GM19043 (cell line): ENCODE results near the gene MKNK2.
"Not testable (repeated sequence)": the region's sequence is repeated elsewhere in the genome, so short reads cannot be mapped to it uniquely, and the experiment has no call there.

ENCODE experiments used
- ATAC-seq: cut with Tn5 transposase; IDR thresholded peaks from one replicate; pipeline ENCODE4 v1.9.1; 2021; ENCODE audit warnings: low read depth; ENCODE audit not compliant: unreplicated experiment

Gene MKNK2

GRCh38 chr19:2050991-2051772 lies at the start of gene MKNK2:
Gene MKNK2, minus strand, starts transcription at chr19:2051244. Its CDS starts 393 bp downstream, at chr19:2050851.
- ATAC-seq = peak; percentile 38

DNA sequence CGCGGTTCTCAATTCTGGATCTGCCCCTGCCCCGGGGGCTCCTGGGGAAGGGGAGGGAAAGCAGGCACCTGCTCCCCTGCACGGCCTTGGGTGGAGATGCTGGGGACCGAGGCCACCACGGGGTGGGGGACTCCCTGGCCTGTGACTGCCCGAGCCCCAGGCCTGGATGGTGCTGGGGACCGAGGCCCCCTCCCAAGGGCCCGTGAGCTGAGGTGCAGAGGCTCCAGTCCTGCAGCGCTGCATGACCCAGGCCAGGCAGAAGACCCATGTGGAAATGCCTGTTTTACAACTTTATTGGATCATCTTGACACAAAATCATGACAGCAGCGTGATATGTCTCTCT lies 49.6 kb upstream of the MKNK2 start:
- ATAC-seq = no peak

GRCh38 chr19:2099937-2100718 lies 49.1 kb upstream of the MKNK2 start:
- ATAC-seq = no peak

DNA sequence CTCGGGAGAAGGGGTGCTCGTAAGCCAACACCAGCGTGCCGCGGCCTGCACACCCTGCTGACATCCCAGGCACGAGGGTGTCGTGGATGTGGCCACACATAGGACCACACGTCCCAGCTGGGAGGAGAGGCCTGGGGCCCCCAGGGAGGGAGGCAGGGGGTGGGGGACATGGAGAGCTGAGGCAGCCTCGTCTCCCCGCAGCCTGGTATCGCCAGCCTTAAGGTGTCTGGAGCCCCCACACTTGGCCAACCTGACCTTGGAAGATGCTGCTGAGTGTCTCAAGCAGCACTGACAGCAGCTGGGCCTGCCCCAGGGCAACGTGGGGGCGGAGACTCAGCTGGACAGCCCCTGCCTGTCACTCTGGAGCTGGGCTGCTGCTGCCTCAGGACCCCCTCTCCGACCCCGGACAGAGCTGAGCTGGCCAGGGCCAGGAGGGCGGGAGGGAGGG lies 48.0 kb upstream of the MKNK2 start:
- ATAC-seq = no peak

GRCh38 chr19:2097886-2098327 lies 46.9 kb upstream of the MKNK2 start:
- ATAC-seq = no peak

DNA sequence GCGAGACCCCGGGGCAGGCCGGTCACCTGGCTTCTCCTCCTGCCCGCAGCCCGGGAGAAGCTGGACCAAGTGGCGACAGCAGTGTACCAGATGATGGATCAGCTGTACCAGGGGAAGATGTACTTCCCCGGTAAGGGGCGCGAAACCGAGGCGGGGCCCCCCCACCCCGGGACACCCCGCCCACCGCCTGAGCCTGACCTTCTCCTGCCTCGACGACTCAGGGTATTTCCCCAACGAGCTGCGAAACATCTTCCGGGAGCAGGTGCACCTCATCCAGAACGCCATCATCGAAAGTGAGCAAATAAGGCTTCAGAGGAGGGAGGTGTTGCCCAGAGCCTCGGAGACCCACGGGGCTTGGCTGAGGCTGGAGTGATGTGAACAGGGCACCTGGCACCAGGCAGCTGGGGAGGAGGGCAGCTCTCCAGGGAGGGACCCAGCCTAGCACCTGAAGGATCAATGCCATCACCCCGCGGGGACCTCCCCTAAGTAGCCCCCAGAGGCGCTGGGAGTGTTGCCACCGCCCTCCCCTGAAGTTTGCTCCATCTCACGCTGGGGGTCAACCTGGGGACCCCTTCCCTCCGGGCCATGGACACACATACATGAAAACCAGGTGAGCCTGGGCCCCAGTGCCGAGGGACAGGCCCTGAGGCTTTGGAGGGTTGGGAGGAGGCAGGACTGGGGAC lies 46.3 kb upstream of the MKNK2 start:
- no peak for ATAC-seq

DNA sequence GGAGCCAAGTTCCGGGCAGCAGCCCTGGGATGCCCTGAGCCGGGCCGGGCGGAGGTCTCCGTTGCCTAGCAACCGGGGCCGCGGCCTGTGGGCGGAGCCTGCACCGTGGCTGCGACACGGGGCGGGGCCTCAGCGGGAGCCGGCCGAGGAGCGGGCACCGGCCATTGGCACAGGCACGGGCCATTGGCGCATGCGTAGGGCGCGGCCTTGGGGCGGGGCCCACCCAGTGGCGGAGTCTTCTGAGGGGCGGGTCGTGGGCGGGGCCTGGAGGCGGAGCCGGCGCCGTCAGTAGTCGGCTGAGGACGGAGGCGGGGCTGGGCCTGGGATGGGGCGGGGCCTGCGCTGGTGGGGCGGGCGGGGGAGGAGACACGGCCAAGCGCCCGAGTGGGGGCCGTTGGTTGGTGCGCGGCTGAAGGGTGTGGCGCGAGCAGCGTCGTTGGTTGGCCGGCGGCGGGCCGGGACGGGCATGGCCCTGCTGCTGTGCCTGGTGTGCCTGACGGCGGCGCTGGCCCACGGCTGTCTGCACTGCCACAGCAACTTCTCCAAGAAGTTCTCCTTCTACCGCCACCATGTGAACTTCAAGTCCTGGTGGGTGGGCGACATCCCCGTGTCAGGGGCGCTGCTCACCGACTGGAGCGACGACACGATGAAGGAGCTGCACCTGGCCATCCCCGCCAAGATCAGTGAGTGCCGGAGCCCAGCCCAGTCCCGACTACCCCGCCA lies 45.6 kb upstream of the MKNK2 start, which contains the start of gene IZUMO4:
Gene IZUMO4, plus strand, starts transcription at position 436 of the 723 bp plus-strand sequence. Its CDS starts 31 bp downstream, at position 467.
- ATAC-seq = peak; percentile 55

DNA sequence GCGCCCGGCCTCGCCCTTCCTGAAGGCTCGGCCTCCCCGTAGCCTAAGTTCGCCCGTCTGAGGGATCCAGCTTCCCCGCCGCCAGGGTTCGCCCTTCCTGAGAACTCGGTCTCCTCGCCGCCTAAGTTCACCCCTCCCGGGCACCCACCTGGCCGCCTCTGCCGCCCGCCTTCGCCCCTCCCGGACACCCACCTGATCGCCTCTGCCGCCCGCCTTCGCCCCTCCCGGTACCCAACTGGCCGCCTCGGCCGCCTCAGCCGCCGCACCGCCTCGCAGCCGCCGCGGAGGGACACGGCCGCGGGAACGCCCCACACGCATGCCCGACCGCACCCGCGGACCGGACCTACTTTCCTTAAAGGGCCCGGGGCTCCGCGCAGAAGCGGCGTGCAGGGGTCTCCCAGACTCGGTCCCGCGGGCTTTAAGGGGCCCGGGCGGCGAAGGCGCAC lies 45.0 kb upstream of the MKNK2 start, which contains the start of gene MOB3A:
Gene MOB3A, minus strand, starts transcription at position 293 of the 446 bp plus-strand sequence. CDS start 17,766 bp downstream, outside the sequence.
- no peak for ATAC-seq

- not testable (repeated sequence) for ATAC-seq
Measured at GRCh38 chr19:2091926-2092525, 41.0 kb upstream of the MKNK2 start.

DNA sequence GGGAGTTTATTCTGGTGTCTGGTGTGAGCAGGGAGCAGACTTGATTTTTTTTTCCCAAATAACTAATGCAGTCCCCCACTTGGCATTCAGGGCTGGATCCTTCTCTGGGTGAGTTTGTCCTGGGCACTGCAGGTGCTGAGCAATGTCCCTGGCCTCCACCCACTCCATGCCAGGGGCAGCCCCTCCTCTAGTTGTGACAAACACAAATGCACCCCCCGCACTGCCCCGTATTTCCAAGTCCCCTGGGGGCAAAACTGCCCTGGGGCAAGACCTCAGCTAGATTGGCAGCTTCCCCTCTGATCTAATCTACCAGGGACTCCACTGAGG lies 38.6 kb upstream of the MKNK2 start:
- no peak for ATAC-seq

DNA sequence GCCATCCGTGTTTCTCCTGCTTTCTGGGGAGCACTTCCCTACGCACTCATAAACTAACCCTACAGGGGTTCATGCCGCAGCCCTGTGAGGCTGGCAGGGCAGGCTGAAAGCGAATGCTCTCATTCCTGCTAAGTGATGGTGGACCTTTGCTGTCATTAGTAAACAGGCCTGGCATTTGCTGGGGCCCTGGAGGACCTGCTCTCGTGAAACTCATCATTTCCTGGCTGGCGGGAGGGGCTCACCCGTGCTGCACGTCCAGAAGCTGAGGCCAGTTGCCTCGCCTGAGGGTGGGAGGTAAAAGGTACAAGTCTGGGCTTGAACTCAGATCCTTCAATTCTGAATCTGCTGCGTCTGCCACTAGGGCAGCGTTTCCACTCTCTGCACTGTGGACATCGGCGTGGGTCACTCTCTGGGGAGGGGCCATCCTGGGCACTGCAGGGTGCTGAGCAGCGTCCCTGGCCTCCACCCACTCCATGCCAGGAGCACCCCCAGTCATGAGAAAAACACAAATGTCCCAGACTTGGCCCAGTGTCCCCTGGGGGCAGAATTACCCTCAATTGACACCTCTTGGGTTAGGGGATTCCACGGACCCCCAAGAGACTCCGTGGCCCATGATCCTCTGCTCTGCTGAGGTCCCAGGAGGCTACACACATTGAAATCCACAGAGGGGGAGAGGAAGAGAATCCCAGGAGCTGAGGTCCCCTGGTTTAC lies 38.1 kb upstream of the MKNK2 start:
- no peak for ATAC-seq

- ATAC-seq = no peak
Measured at GRCh38 chr19:2087621-2088100, 36.6 kb upstream of the MKNK2 start.

DNA sequence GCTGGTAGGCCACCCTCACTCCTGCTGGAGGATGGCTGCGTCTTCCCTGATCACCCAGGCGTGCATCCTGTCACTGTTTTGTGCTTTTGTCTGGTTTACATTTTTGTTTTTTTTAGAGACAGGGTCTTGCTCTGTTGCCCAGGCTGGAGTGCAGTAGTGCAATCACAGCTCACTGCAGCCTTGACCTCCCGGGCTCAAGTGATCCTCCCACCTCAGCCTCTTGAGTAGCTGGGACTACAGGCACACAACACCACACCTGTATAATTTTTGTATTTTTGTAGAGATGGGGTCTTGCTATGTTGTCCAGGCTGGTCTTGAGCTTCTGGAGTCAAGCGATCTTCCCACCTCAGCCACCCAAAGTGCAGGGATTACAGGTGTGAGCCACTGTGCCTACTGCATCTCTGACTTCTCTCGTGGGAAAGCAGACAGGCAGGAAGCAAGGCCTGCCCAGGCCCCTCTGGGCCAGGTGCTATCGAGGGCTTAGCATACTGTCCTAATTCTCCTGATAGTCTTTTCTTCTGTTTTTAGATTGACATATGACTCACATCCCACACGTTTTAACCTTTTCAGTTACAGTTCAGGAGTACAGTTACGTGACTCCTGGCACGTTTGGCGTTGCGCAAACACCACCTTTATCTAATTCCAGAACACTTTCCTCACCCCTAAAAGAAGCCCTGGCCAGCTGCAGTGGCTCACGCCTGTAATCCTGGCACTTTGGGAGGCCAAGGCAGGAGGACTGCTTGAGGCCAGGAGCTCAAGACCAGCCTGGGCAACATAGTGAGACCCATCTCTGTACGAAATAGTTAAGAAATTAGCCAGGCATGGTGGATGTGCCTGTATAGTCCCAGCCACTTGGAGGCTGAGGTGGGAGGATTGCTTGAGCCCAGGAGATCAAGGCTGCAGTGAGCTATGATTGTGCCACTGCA lies 35.9 kb upstream of the MKNK2 start:
- ATAC-seq = not testable (repeated sequence)

DNA sequence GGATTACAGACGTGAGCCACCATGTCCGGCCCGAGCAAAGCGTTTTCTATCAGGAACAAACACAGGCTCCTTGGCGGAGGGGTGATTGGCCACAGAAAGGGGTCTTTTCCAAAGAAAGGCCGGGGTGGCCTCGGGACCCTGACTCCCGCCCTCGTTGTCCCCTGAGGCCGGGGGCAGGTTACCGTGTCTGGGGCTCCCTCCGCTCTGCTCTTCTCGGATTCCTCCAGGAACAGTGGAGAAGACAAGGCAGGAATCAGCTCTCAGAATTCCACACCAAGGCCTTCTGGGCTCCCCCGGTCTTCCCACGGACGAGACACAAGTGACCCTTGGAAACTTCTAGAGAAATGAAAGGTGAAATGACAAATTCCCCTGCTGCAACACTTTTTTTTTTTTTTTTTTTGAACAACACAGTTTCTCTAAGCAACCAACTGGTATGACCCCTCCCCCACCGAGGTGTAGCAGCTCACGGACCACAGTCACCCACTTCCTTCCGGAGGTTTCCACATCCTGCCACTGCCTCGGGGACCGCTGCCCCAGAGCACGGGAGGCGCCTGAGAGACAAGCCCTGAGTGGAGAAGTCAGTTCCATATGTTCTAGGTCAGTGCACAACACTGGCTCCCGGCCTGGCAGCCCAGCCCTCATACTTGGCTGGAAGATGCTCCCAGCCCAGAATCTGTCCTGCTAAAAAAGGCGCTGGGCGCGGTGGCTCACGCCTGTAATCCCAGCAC lies 34.1 kb upstream of the MKNK2 start:
- ATAC-seq = peak; percentile 29

DNA sequence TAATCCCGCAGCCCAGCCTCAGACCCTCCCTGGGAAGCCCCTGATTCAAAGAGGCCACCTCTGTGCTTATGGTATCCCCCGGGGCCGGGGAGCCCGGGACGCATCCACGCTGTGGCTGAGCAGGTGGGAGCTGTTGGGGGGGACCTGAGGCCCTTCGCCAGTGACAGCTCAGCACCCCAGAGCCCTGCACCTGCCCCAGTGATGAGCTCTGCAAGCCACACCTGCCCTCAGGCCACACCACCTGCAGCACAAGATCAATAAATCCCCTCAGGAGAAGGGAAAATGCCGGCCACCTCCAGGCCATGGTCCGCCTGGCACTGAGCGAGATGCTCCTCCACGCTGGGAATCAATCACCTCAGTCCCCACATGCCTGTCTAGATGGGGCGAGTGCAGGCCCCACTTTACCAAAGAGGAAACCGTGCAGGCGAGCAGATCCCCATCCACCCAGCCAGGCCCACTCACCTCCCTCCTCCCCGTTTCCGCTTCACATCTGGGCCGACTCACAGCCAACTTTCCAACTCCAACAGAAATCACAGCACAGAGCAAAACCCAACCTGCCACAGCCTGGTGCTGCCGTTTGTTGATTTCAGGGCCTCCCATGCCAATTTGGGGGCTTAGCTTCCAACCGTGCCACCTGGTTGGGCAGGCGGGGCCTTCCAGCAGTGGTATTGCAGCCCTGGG lies 32.3 kb upstream of the MKNK2 start:
- no peak for ATAC-seq

- no peak for ATAC-seq
Measured at GRCh38 chr19:2081873-2082810, 31.1 kb upstream of the MKNK2 start.
